ENCODE data around the gene DMD.

DNA sequence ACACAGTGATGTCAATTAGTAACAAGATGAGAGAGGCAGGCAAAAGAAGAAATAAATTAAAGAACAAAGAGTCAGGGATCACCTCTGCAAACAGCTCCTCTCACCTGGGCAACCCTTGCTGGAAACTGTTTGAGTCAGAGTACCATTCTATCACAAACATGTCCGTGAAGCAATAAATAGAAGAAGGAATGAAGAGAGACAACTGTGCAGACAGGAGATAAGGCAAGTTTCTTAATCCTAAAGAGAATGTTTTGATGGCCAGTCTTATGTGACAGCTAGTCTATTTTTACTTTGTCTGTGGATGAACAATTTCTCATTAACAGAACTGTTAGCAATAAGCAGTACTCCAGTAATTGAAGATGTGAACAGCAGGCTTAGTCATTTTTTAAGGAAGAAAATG, 422.4 kb downstream of the DMD start:
- TF ChIP-seq, protein P1, sequence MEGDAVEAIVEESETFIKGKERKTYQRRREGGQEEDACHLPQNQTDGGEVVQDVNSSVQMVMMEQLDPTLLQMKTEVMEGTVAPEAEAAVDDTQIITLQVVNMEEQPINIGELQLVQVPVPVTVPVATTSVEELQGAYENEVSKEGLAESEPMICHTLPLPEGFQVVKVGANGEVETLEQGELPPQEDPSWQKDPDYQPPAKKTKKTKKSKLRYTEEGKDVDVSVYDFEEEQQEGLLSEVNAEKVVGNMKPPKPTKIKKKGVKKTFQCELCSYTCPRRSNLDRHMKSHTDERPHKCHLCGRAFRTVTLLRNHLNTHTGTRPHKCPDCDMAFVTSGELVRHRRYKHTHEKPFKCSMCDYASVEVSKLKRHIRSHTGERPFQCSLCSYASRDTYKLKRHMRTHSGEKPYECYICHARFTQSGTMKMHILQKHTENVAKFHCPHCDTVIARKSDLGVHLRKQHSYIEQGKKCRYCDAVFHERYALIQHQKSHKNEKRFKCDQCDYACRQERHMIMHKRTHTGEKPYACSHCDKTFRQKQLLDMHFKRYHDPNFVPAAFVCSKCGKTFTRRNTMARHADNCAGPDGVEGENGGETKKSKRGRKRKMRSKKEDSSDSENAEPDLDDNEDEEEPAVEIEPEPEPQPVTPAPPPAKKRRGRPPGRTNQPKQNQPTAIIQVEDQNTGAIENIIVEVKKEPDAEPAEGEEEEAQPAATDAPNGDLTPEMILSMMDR (conservative IDR thresholded peaks at IDR 0.05 in 1 of 2, IDR thresholded peaks at IDR 0.05 in 1 of 2; ENCODE audit: low read depth in 1 of 2, low read length in 2 of 2) = no peak
- no peak for TF ChIP-seq EZH2 (IDR thresholded peaks at IDR 0.05; ENCODE audit: low read length, missing control alignments)
